NCI-H524 treated with DMSO at 0.1 percent for 48 hours (cell line): ENCODE data around the gene PSMC1.
"Not testable (repeated sequence)": the region's sequence is repeated elsewhere in the genome, so short reads cannot be mapped to it uniquely, and the experiment has no call there.

Experiments
- DNase-seq: peaks from one replicate; lab custom pipeline; 2025; lab: John Stamatoyannopoulos, UW

The PSMC1 gene

GRCh38 chr14:90256354-90257131, at the start of gene PSMC1:
PSMC1 (plus strand) TSS chr14:90256553; CDS start chr14:90256598, 45 bp downstream.
- peak; percentile 84 for DNase-seq

GRCh38 chr14:90213099-90213748, 43.1 kb upstream of the PSMC1 start:
- DNase-seq: no peak

- DNase-seq: no peak
Observed at GRCh38 chr14:90228478-90228877, 27.9 kb upstream of the PSMC1 start.

GRCh38 chr14:90229942-90230341, 26.4 kb upstream of the PSMC1 start:
- DNase-seq: not testable (repeated sequence)

GRCh38 chr14:90235179-90235976, 21.0 kb upstream of the PSMC1 start:
- peak; percentile 73 for DNase-seq

GRCh38 chr14:90239139-90239538, 17.2 kb upstream of the PSMC1 start:
- no peak for DNase-seq

GRCh38 chr14:90242444-90242843, 13.9 kb upstream of the PSMC1 start:
- DNase-seq: no peak

DNA sequence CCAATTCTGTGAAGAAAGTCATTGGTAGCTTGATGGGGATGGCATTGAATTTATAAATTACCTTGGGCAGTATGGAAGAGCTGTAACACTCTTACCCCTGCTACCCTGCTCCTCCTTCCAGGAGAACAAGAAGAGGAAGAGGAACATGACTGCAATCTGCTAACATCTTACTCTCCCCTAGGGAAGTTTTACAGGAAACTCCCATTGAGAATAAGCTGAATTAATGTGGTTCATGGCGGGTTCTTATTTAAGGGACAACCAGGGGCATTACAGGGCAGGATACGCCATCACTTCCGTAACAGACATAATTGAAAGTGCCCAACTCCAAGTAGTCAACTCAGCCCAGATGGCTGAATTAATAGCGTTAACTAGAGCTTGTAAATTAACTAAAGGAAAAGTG, 9.4 kb upstream of the PSMC1 start:
- DNase-seq: no peak

DNA sequence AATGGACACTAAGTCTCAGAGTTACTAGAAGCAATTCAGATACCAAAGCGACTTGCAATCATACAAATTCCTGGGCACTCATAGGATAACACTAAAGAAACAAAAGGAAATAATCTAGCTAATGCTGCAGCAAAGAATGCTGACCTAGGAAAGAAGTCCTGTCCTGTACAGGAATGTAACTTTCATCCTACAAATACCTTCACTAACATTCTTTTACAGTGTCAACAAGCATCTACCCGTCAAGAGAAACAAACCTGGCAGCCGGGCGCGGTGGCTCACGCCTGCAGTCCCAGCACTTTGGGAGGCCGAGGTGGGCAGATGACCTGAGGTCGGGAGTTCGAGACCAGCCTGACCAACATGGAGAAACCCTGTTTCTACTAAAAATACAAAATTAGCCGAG, 8.9 kb upstream of the PSMC1 start:
- not testable (repeated sequence) for DNase-seq

- DNase-seq: no peak
Observed at GRCh38 chr14:90248594-90248993, 7.8 kb upstream of the PSMC1 start.

GRCh38 chr14:90253826-90254225, 2.5 kb upstream of the PSMC1 start:
- DNase-seq: no peak

GRCh38 chr14:90255871-90256270, 482 bp upstream of the PSMC1 start:
- DNase-seq: no peak

GRCh38 chr14:90263748-90264449, 7.5 kb downstream of the PSMC1 start:
- DNase-seq: no peak

- DNase-seq: no peak
Observed at GRCh38 chr14:90266441-90267154, 10.2 kb downstream of the PSMC1 start.

DNA sequence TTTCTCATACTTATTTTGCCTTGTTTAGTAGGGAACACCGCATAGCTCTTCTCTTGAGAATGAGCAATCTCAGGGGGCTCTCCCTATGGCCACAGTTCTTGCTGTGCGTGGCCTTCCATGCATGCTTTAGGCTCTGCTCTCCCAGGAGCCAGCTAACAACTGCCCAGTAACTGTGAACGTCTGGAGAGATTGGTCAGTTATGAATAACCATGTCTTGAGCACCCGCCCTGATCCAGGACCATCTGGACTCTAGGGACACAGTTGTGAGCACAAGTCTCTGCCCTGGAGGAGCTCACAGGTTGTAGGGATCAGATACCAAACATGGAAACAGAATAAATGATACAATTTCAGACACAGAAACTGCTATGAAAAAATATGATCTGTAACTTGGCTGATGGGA, 12.1 kb downstream of the PSMC1 start:
- DNase-seq: no peak

DNA sequence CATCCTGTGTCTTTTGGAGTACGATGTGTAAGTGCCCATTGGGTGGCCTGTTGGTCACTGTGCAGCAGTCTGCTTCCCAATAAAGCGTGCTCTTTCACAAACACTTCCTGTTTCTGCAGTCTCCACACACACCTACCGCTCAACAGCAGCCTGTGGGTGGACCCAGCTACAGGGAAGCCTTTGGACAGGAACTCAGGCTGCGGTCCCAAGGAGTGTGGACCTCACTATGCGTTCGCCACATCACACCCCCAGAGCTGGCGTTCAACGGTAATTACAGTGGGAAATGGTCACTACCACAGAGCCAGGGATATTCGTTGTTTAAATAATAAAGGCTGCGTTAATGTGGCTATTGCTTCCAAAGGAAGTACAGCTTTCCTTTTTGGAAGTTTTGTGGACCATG, 16.2 kb downstream of the PSMC1 start:
- no peak for DNase-seq

DNA sequence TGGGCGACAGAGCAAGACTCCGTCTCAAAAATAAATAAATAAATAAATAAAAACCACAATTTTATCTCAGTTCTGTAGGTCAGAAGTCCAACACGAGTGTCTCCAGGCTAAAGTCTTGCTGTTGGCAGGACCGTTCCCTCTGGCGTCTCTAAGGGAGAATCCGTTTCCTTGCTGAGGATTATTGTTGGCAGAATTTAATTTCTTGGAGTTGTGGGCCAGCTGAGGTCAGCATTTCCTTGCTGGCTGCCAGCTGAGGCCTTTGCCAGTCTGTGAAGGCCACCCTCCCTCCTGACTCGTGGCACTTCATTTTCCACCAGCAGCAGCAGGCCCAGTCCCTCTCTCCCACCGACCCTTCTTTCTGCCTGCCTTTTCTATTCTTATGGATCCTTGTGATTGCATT, 17.2 kb downstream of the PSMC1 start:
- DNase-seq: no peak

DNA sequence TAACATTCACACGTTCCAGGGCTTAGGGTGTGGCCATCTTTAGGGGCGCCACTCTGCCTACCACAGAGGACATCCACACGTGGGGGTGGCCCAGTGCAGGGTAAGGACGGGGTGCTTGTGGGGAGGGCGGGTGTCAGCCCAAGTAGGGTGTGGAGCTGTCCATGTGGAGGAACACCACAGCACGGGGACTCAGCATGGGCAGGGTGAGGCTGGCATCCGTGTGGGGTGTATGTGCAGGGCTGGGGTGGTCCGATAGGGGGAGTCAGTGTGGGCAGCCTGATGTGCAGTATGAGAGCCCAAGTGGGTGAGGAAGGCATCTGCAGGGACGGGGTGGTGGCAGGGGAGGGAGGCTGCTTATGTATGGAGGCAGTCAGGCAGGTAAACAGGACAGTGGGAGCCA, 17.7 kb downstream of the PSMC1 start:
- DNase-seq: no peak

GRCh38 chr14:90274808-90275457, 18.6 kb downstream of the PSMC1 start:
- DNase-seq: no peak

DNA sequence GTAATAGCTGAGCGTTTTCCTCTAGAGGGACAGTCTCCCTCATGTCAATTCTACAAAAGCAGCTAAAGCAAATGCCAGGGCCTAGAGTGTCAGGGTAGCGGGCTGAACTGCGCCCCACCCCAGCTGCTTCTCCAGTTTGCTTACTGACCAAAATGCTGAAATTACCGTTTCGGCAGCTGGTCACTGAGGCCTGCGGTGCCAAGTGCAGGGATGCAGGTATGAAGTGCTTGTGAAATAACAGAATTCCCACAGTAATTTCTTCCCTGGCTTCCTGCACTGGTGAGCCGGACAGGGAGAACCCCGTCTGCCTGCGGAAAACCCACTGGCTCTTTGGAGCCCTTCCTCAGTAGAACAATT, 19.1 kb downstream of the PSMC1 start:
- DNase-seq: no peak

- no peak for DNase-seq
Observed at GRCh38 chr14:90275820-90276219, 19.5 kb downstream of the PSMC1 start.
